ENCODE data around the gene CD8A. TPM values are rescaled to one million over a fixed set of nuclear protein-coding genes. Genes with fewer than 3 reads are reported as not detected.

The CD8A gene
- total RNA-seq, 1 donor from 2014 or later, result under 0.01 TPM

GRCh38 chr2:86760371-86760770 lies 30.3 kb downstream of the CD8A start:
- TF ChIP-seq, protein P1, sequence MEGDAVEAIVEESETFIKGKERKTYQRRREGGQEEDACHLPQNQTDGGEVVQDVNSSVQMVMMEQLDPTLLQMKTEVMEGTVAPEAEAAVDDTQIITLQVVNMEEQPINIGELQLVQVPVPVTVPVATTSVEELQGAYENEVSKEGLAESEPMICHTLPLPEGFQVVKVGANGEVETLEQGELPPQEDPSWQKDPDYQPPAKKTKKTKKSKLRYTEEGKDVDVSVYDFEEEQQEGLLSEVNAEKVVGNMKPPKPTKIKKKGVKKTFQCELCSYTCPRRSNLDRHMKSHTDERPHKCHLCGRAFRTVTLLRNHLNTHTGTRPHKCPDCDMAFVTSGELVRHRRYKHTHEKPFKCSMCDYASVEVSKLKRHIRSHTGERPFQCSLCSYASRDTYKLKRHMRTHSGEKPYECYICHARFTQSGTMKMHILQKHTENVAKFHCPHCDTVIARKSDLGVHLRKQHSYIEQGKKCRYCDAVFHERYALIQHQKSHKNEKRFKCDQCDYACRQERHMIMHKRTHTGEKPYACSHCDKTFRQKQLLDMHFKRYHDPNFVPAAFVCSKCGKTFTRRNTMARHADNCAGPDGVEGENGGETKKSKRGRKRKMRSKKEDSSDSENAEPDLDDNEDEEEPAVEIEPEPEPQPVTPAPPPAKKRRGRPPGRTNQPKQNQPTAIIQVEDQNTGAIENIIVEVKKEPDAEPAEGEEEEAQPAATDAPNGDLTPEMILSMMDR (IDR thresholded peaks at IDR 0.05; ENCODE audit: insufficient read depth, low read length, severe bottlenecking), result no peak
- Histone ChIP-seq H3K36me3 (ENCODE audit: control insufficient read depth, insufficient read depth, low read length) (no peaks in the 10 kb centered on the region), H3K4me3 (ENCODE audit: low read depth, low read length) (no peak overlapping the region), H3K27me3 (ENCODE audit: control insufficient read depth, insufficient read depth, low read length) (no peaks in the 10 kb centered on the region)
- FAIRE-seq, result no peak
- no peak for DNase-seq (ENCODE audit: low read depth)

DNA sequence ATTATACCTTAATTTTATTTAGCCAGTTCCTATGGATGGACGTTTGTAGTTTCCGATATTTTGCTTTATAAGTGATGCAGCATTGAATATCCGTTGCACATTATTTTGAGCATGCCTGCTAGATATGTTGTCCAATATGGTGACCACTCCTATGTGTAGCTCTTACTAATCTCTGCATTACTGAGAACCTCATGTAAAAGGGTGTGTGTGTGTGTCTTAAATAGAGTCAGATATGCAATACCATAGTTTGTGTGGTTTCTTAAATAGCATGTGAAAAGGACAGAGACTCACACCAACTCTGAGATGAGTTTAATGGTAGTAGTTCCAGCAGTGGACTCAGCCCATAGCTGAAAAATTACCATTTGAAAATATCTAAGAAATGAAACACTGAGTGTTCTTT lies 32.3 kb downstream of the CD8A start:
- DNase-seq (ENCODE audit: low read depth) (no peak), FAIRE-seq (no peak)
- Histone ChIP-seq H3K4me3 (ENCODE audit: low read depth, low read length) (no peak overlapping the region), H3K27me3 (ENCODE audit: control insufficient read depth, insufficient read depth, low read length) (no peaks in the 10 kb centered on the region), H3K36me3 (ENCODE audit: control insufficient read depth, insufficient read depth, low read length) (no peaks in the 10 kb centered on the region)
- TF ChIP-seq, protein P1 (IDR thresholded peaks at IDR 0.05; ENCODE audit: insufficient read depth, low read length, severe bottlenecking), result no peak

- H3K36me3 ChIP-seq (ENCODE audit: control insufficient read depth, insufficient read depth, low read length), result peaks cover 5% of the 10 kb centered on the region
- no peaks in the 10 kb centered on the region for H3K27me3 ChIP-seq (ENCODE audit: control insufficient read depth, insufficient read depth, low read length)
- DNase-seq (ENCODE audit: low read depth) (no peak), FAIRE-seq (no peak)
- TF ChIP-seq, protein P1 (IDR thresholded peaks at IDR 0.05; ENCODE audit: insufficient read depth, low read length, severe bottlenecking), result no peak
- no peak overlapping the region for H3K4me3 ChIP-seq (ENCODE audit: low read depth, low read length)
Observed at GRCh38 chr2:86753606-86754005, 37.1 kb downstream of the CD8A start.

DNA sequence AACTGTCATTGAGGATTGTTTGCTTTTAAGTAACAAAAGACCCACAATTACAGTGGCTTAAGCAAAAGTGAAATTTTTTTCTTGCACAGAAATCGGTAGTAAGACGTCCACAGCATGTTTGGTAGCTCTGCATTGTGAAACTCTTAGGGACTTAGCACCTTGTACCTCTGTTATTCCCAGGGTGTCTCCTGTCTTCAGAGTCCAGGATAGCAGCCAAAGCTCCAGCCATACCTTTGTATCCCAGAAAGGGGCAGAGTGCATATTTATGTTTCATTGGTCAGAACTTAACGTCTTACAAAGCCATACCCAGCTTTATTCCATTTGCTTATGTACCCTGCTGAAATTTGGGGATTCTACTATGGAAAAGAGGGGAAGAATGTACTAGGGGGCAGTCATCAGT lies 37.8 kb downstream of the CD8A start:
- TF ChIP-seq, protein P1 (IDR thresholded peaks at IDR 0.05; ENCODE audit: insufficient read depth, low read length, severe bottlenecking), result no peak
- no peak overlapping the region for H3K4me3 ChIP-seq (ENCODE audit: low read depth, low read length)
- FAIRE-seq (no peak), DNase-seq (ENCODE audit: low read depth) (no peak)
- no peaks in the 10 kb centered on the region for H3K27me3 ChIP-seq (ENCODE audit: control insufficient read depth, insufficient read depth, low read length)
- H3K36me3 ChIP-seq (ENCODE audit: control insufficient read depth, insufficient read depth, low read length), result peaks cover 5% of the 10 kb centered on the region

DNA sequence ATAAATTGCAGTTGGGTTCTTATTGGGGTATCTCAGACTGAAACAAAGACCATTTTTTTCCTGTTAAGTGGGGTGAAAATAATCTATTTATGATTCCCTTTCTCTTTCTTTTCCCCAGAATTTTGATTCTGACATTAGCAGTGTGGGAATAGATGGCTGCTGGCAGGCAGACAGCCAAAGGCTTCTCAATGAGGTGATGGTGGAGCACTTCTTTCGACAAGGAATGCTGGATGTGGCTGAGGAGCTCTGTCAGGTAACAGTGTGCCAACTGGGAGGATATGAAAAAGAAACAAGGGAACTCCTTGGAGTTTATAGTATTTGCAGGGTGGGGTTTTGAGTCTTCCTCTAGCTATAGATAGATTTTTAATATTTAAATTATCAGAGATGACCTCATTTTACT lies 38.9 kb downstream of the CD8A start:
- H3K36me3 ChIP-seq (ENCODE audit: control insufficient read depth, insufficient read depth, low read length), result peaks cover 5% of the 10 kb centered on the region
- no peak for FAIRE-seq
- H3K27me3 ChIP-seq (ENCODE audit: control insufficient read depth, insufficient read depth, low read length), result no peaks in the 10 kb centered on the region
- TF ChIP-seq, protein P1 (IDR thresholded peaks at IDR 0.05; ENCODE audit: insufficient read depth, low read length, severe bottlenecking), result no peak
- H3K4me3 ChIP-seq (ENCODE audit: low read depth, low read length), result no peak overlapping the region
- DNase-seq (ENCODE audit: low read depth), result no peak

- no peaks in the 10 kb centered on the region for H3K27me3 ChIP-seq (ENCODE audit: control insufficient read depth, insufficient read depth, low read length)
- DNase-seq (ENCODE audit: low read depth) (no peak), FAIRE-seq (no peak)
- no peak overlapping the region for H3K4me3 ChIP-seq (ENCODE audit: low read depth, low read length)
- peaks cover 5% of the 10 kb centered on the region for H3K36me3 ChIP-seq (ENCODE audit: control insufficient read depth, insufficient read depth, low read length)
- TF ChIP-seq, protein P1 (IDR thresholded peaks at IDR 0.05; ENCODE audit: insufficient read depth, low read length, severe bottlenecking), result no peak
Observed at GRCh38 chr2:86750240-86750839, 40.4 kb downstream of the CD8A start.
